Measurements from ENCODE around the gene CRYGB.

GRCh38 chr2:208150094-208150493 is 4.1 kb upstream of the CRYGB start:
- no peak for TF ChIP-seq POLR2A (IDR thresholded peaks at IDR 0.05; ENCODE audit: low read length)
- no peak for TF ChIP-seq GATA1 (IDR thresholded peaks at IDR 0.05; ENCODE audit: low read depth, low read length)

Data from erythroblast (primary cell).